Natural killer cell (primary cell): ENCODE results near the gene RBBP4. TPM values are rescaled to one million over a fixed set of nuclear protein-coding genes. Genes with fewer than 3 reads are reported as not detected.
A peak's percentile ranks its signal among the peaks of the same experiment; 100 is the strongest.

Experiments used
- ATAC-seq, 3 donors: fragments of 150-1000 bp in 2 of 3; fragments of 200-7000 bp in 1 of 3; cut with Tn5 transposase; 1 replicate in 1 of 3; 2 replicates in 2 of 3; pipeline ENCODE4 v1.10.0; 2021; ENCODE audit warnings: mild to moderate bottlenecking in 2 of 3, moderate library complexity in 2 of 3
- DNase-seq, 2 donors: peaks; one replicate each; pipeline versions ENCODE4 v3.0.0 to v3.0.0-alpha.2; 2013 to 2021; ENCODE audit warnings: mixed read lengths in 1 of 2
- H3K27ac ChIP-seq: one replicate; pipeline ENCODE4 v1.5.1; 2013; ENCODE audit warnings: mild to moderate bottlenecking, low read length
- H3K27me3 ChIP-seq: one replicate; pipeline ENCODE4 v1.6.1; 2013; ENCODE audit warnings: low read length; ENCODE audit not compliant: control insufficient read depth, insufficient read depth
- H3K36me3 ChIP-seq: one replicate; pipeline ENCODE4 v1.6.1; 2013; ENCODE audit warnings: low read length; ENCODE audit not compliant: control insufficient read depth, insufficient read depth
- H3K4me1 ChIP-seq: one replicate; pipeline ENCODE4 v1.6.1; 2013; ENCODE audit warnings: low read length; ENCODE audit not compliant: control insufficient read depth, insufficient read depth
- H3K4me3 ChIP-seq: one replicate; pipeline ENCODE4 v1.5.1; 2013; ENCODE audit warnings: low read length
- H3K9me3 ChIP-seq: one replicate; pipeline ENCODE4 v1.6.1; 2013; ENCODE audit warnings: low read length; ENCODE audit not compliant: control insufficient read depth, insufficient read depth
- H3K27ac Mint-ChIP-seq, 2 donors: one replicate each; pipeline ENCODE4 v1.8.0; 2022; ENCODE audit warnings: mild to moderate bottlenecking in 2 of 2, mixed read lengths in 2 of 2, moderate library complexity in 1 of 2
- H3K27me3 Mint-ChIP-seq, 2 donors: one replicate each; pipeline ENCODE4 v1.8.0; 2022; ENCODE audit warnings: low read depth in 2 of 2, mixed read lengths in 2 of 2
- H3K36me3 Mint-ChIP-seq: one replicate; pipeline ENCODE4 v1.8.0; 2022; ENCODE audit warnings: mixed read lengths
- H3K4me1 Mint-ChIP-seq, 2 donors: one replicate each; pipeline ENCODE4 v1.8.0; 2022; ENCODE audit warnings: mixed read lengths in 2 of 2
- H3K4me3 Mint-ChIP-seq: one replicate; pipeline ENCODE4 v1.8.0; 2022; ENCODE audit warnings: mild to moderate bottlenecking, moderate library complexity, mixed read lengths
- H3K9me3 Mint-ChIP-seq, 2 donors: one replicate each; pipeline ENCODE4 v1.8.0; 2022; ENCODE audit warnings: mixed read lengths in 2 of 2
- CTCF ChIP-seq: fragments of 200-600 bp; IDR thresholded peaks from one replicate; pipeline ENCODE4 v1.8.0; 2022; ENCODE audit warnings: antibody characterized with exemption
- WGBS: methylation state at CpG from one replicate; pipeline ENCODE4 v1.1.7; 2013; ENCODE audit warnings: missing lambda C conversion rate; ENCODE audit not compliant: insufficient coverage; 5-methylcytosine and 5-hydroxymethylcytosine counted together
- intact Hi-C: fragments of 100-400 bp; cut with micrococcal nuclease; formaldehyde crosslinking; loops from one replicate; pipeline ENCODE4 v1.14.2; 2022
- total RNA-seq, 4 donors: library from RNA; stranded (reverse); fragments of 120-200 nt in 1 of 4; gene quantifications; one replicate each; pipeline versions ENCODE4 v1.2.3 to v1.2.4, GENCODE V29; 2013 to 2022

Gene RBBP4
- total RNA-seq, 3 donors from 2014 or later (not counting 1 experiment from before 2014, with no cell fraction given) = 199 to 241 (median 224) TPM

- Mint-ChIP-seq H3K9me3 (no peaks in the 10 kb centered on the region), H3K27ac (peak overlapping the region; percentile 94 to 100), H3K4me3 (peak overlapping the region; percentile 99), H3K4me1 (peaks cover 51 to 56% of the 10 kb centered on the region in 2 donors), H3K27me3 (no peaks in the 10 kb centered on the region), H3K36me3 (no peaks in the 10 kb centered on the region)
- 89% methylated on average over 14 of the region's 16 CpGs for WGBS
- ATAC-seq = no peak
- intact Hi-C loops = loop anchor here (5.0 kb wide), 1 partner anchor 360 kb away; the partner anchor contains the start of gene HDAC1
- Histone ChIP-seq H3K27ac (peak overlapping the region; percentile 98), H3K9me3 (no peaks in the 10 kb centered on the region), H3K4me3 (no peak overlapping the region), H3K36me3 (peaks cover 44% of the 10 kb centered on the region), H3K4me1 (peaks cover 36% of the 10 kb centered on the region), H3K27me3 (no peaks in the 10 kb centered on the region)
- DNase-seq = no peak
- TF ChIP-seq CTCF = no peak
These were observed 1.4 kb downstream of the RBBP4 start for GRCh38 chr1:32652244-32652962.

- ATAC-seq (no peak), DNase-seq (no peak)
- Mint-ChIP-seq H3K9me3 (no peaks in the 10 kb centered on the region), H3K4me1 (peaks cover 26 to 32% of the 10 kb centered on the region in 2 donors), H3K27ac (peak overlapping the region in 1 of 2 donors; percentile 29), H3K36me3 (no peaks in the 10 kb centered on the region), H3K27me3 (no peaks in the 10 kb centered on the region), H3K4me3 (no peak overlapping the region)
- Histone ChIP-seq H3K4me1 (peaks cover 4% of the 10 kb centered on the region), H3K9me3 (no peaks in the 10 kb centered on the region), H3K36me3 (peaks cover 69% of the 10 kb centered on the region), H3K27me3 (no peaks in the 10 kb centered on the region), H3K27ac (no peak overlapping the region), H3K4me3 (no peak overlapping the region)
- no peak for TF ChIP-seq CTCF
- 100% methylated on average over 1 of the region's 1 CpG for WGBS
- intact Hi-C loops = no loop called here
These were observed 8.6 kb downstream of the RBBP4 start for GRCh38 chr1:32659581-32659980.

- Histone ChIP-seq H3K4me3 (no peak overlapping the region), H3K36me3 (peaks cover 74% of the 10 kb centered on the region), H3K4me1 (no peaks in the 10 kb centered on the region), H3K27me3 (no peaks in the 10 kb centered on the region), H3K9me3 (no peaks in the 10 kb centered on the region), H3K27ac (no peak overlapping the region)
- Mint-ChIP-seq H3K4me1 (peaks cover 6% of the 10 kb centered on the region in 2 donors), H3K27me3 (no peaks in the 10 kb centered on the region), H3K36me3 (peaks cover 12% of the 10 kb centered on the region), H3K9me3 (no peaks in the 10 kb centered on the region), H3K27ac (no peak overlapping the region), H3K4me3 (no peak overlapping the region)
- 100% methylated on average over 1 of the region's 1 CpG for WGBS
- TF ChIP-seq CTCF = no peak
- ATAC-seq (no peak), DNase-seq (no peak)
- intact Hi-C loops = no loop called here
These were observed 14.9 kb downstream of the RBBP4 start for GRCh38 chr1:32665915-32666314.
